GM21526 (cell line): Measurements from ENCODE around the gene CNGA1.
A peak's percentile ranks its signal among the peaks of the same experiment; 100 is the strongest.
"Not testable (repeated sequence)": the region's sequence is repeated elsewhere in the genome, so short reads cannot be mapped to it uniquely, and the experiment has no call there.

Experiments
- ATAC-seq: cut with Tn5 transposase; IDR thresholded peaks from one replicate; pipeline ENCODE4 v1.9.1; 2021; ENCODE audit warnings: moderate library complexity; ENCODE audit not compliant: unreplicated experiment, low FRiP score

The CNGA1 gene

DNA sequence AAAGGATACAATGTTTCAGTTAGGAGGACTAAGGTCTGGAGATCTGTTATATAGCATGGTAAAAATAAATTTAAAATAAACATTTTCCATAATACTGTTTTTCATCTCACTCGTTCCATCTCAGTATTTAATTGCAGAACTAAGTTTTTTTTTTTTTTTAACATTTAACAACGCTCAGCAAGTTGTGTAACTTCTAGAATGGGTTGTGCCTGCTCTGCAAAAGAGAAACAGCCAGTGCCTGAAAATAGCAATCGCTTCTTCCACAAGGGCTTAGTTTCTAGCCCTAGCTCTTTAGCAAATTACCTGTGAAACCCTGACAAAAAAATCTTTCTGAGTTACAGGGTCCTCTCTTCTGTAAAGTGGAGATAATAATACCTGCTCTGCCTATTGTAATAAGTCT is 41.9 kb downstream of the CNGA1 start:
- no peak for ATAC-seq

DNA sequence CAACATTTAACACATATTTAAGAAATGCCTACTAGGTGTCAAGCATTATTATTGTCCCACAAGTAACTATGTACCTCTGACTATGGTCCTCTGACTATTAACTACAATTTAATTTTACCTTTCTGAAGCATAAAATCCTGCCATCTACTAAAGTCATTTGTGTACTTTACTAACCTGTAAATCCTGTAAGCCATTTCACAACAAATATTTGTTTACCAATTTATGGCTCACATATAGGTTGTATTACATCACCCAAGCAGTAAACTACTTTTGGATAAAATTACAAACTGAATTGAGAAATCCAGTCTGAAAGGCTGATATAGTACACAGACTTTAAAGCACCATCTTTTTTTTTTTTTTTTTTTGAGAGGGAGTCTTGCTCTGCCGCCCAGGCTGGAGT is 43.8 kb downstream of the CNGA1 start:
- no peak for ATAC-seq

DNA sequence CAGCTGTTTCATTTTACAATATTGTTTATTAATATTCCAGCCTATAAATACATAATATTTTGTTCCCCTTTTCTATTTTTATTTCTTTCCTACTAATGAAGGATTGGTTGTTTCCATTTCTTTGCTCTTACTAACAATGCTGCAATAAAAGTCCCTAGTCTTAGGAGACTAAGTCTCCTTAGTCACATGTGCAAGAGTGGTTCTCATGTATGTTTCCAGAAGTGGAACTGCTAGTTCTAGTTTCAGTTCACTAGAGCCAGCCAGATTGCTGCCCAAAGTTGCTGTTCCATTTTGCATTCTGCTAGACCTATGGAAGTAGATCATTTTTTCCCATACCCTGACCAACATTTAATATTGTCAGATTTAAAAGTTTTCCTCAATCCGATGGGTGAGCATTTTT is 44.3 kb downstream of the CNGA1 start:
- peak; percentile 95 for ATAC-seq

DNA sequence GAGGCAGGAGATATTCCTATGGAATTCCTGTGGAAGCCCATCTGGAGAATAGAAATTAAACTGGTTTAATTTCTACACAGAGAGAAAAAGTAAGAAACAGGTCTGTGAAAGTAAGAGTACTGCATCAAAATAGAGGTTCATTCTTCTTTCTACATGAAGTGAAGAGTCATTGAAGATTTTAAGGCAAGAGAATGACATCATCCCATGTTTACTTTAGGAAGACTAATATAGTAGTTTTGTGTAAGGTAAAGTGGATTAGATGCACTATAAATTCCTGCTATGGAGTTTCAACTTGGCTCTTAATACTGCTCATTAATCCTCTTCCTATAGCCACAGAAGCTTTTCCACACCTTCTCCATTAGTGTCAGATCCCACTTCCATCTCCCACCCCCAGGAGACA is 47.6 kb downstream of the CNGA1 start:
- no peak for ATAC-seq

- ATAC-seq, result no peak
These were observed 61.8 kb downstream of the CNGA1 start for GRCh38 chr4:47954677-47955076.

DNA sequence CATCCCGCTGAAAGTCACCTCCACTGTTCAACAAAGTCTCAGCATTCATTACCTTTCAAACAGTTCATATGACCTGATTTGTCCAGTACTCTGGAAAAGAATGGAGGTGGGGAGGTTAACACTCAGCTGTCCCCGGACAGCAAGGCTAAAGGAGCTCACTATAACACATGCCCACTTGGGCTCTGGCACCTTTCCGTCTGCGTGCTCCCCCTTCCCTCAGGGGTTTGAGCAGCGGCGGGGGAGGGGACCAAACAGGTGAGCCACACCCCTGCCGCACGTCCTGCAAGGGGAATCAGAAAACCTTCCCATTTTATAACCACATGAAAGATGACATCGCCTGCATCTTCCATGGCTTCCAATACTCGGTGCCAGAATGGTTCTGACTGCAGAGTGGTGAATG is 62.2 kb downstream of the CNGA1 start:
- ATAC-seq, result no peak

GRCh38 chr4:47945930-47946726 is 70.4 kb downstream of the CNGA1 start:
- no peak for ATAC-seq

GRCh38 chr4:47942081-47942819 is 74.2 kb downstream of the CNGA1 start:
- ATAC-seq, result no peak

GRCh38 chr4:47939456-47939855 is 77.0 kb downstream of the CNGA1 start:
- no peak for ATAC-seq

DNA sequence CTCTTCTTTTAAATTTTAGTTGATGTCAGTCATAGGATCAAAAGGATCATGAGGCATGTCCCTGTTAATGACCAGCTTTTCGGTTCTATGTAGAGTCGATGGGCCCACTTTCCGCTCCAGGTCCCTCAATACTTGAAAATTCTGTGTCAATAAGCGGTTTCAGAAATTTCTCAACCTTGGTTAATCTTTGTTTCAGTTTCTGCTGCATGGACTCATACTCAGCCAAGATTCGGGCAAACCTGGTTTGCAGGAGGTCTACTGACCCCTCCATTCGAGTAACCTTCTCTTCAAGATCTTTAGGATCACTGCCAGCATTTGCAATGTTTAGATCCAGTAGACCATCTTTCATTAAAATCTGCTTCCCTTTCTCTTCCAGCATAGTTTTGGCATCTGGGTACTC is 80.1 kb downstream of the CNGA1 start:
- no peak for ATAC-seq

DNA sequence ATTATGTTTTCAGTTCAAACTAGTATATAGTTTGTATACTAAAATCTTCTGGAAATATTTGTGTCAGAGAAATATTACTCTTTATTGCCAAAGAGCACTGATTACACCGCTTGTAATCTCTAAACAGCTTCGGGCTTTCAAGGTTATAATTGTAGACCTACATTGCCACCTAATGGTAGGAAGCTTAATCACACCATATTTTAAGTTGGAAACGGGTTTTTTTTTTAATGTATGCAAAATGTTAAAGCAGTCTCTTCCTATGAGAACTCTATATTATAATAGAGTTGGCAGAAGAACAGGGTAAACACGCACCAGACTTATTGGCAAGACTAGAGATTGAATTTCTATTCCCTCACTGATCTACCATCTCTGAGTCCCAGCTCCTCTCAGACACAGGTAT is 82.6 kb downstream of the CNGA1 start:
- peak; percentile 50 for ATAC-seq

GRCh38 chr4:47930971-47931804 is 85.3 kb downstream of the CNGA1 start:
- ATAC-seq, result no peak

DNA sequence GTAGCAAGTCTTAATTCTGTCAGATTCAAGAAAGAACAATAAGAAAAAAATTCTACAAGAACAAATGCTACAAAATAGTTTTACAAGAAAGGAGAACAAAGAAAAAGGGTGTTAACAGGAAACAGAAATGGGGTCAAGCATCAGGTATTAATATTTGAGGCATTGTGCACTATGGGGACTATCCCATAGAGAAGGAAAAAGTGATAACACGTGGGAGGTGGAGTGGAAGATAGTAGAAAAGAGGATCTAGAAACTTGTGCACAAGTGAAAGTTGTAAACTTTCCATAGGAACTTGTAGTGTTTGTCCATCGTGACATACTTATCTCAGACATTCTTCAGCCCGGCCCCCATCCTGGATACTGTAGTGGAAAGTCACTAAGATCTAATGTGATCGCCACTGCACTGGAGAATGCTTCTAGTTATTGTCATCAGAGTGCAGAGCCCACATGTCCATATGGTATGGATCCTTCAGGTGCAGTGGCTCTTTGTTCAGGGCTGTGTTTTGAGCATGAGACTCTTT is 86.7 kb downstream of the CNGA1 start:
- ATAC-seq, result no peak

GRCh38 chr4:47926667-47927258 is 89.7 kb downstream of the CNGA1 start:
- ATAC-seq, result peak; percentile 93

DNA sequence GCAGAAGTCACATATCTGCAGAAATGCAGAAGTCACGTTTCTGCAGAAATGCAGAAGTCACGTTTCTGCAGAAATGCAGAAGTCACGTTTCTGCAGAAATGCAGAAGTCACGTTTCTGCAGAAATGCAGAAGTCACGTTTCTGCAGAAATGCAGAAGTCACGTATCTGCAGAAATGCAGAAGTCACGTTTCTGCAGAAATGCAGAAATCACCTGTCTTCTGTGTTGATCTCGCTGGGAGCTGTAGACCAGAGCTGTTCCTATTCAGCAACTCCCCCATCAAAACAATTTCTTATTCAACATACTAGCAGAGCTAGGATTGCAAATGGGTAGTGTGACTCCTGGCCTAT is 93.2 kb downstream of the CNGA1 start:
- not testable (repeated sequence) for ATAC-seq

DNA sequence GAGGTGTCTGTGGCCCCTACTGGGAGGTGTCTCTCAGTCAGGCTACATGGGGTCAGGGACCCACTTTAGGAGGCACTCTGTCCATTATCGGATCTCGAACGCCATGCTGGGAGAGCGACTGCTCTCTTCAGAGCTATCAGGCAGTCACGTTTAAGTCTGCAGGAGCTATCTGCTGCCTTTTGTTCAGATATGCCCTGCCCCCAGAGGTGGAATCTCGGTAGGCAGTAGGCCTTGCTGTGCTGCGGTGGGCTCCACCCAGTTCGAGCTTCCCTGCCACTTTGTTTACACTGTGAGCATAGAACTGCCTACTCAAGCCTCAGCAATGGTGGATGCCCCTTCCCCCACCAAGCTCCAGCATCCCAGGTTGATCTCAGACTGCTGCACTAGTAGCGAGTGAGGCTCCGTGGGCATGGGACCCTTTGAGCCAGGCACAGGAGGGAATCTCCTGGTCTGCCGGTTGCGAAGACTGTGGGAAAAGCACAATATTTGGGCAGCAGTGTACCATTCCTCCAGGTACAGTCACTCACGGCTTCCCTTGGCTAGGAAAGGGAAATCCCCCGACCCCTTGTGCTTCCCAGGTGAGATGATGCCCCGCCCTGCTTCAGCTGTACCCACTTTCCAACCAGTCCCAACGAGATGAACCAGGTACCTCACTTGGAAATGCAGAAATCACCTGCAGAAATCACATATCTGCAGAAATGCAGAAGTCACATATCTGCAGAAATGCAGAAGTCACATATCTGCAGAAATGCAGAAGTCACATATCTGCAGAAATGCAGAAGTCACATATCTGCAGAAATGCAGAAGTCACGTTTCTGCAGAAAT is 93.8 kb downstream of the CNGA1 start:
- ATAC-seq, result not testable (repeated sequence)

- not testable (repeated sequence) for ATAC-seq
These were observed 99.3 kb downstream of the CNGA1 start for GRCh38 chr4:47917163-47917562.

GRCh38 chr4:47915378-47915777 is 101.1 kb downstream of the CNGA1 start:
- no peak for ATAC-seq

DNA sequence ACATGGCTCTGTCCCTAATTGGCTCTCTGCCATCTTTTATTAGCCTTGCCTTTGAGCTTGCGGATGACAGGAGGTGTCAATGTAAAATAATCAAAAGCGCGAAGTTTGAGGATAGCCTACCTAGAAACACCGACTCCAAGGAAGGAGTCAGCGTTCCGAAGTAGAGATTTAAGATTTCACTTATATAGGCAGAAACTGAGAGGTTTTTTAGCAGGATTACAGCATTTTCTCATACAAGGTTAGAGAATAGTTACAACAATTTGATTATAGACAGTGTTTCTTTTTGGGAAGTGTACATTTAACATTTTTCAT is 101.6 kb downstream of the CNGA1 start:
- peak; percentile 27 for ATAC-seq
